SK-N-SH (cell line): ENCODE data around the gene RBP5.

Experiments used
- CTCF ChIP-seq: fragments of 200-600 bp; sonication (generic); IDR thresholded peaks from 2 replicates; pipeline ENCODE4 v1.6.1; 2017; ENCODE audit warnings: antibody characterized with exemption, mild to moderate bottlenecking, moderate library complexity
- ELF1 ChIP-seq: IDR thresholded peaks from 2 replicates; pipeline ENCODE4 v1.4.0; 2012
- EZH2phosphoT487 ChIP-seq: fragments of 200-600 bp; sonication (generic); IDR thresholded peaks from 2 replicates; pipeline ENCODE4 v1.6.1; 2017; ENCODE audit warnings: low read depth, mixed run types, mild to moderate bottlenecking, antibody characterized with exemption, moderate library complexity, borderline replicate concordance
- JUND ChIP-seq: IDR thresholded peaks from 2 replicates; pipeline ENCODE4 v1.4.0; 2012
- MEF2A ChIP-seq: IDR thresholded peaks from 2 replicates; pipeline ENCODE4 v1.4.0; 2012; ENCODE audit warnings: low read depth, borderline replicate concordance
- SMC3 ChIP-seq: IDR thresholded peaks from 2 replicates; pipeline ENCODE4 v1.6.1; 2012; ENCODE audit warnings: low read depth, low read length, improper control_type of control experiment
- TF ChIP-seq, protein P1 (sequence below): fragments of 150-350 bp; IDR thresholded peaks from 2 replicates; pipeline ENCODE4 v1.6.1; 2017; ENCODE audit warnings: antibody characterized with exemption, low read length, low read depth, borderline replicate concordance

GRCh38 chr12:7122811-7123769 lies 5.6 kb downstream of the RBP5 start:
- no peak for TF ChIP-seq CTCF
- no peak for TF ChIP-seq JUND
- no peak for TF ChIP-seq SMC3
- TF ChIP-seq, protein P1, sequence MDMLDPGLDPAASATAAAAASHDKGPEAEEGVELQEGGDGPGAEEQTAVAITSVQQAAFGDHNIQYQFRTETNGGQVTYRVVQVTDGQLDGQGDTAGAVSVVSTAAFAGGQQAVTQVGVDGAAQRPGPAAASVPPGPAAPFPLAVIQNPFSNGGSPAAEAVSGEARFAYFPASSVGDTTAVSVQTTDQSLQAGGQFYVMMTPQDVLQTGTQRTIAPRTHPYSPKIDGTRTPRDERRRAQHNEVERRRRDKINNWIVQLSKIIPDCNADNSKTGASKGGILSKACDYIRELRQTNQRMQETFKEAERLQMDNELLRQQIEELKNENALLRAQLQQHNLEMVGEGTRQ: no peak
- no peak for TF ChIP-seq ELF1
- TF ChIP-seq MEF2A: no peak
- no peak for TF ChIP-seq EZH2phosphoT487
